Measurements from ENCODE around the gene NKX6-1.

NKX6-1 gene

GRCh38 chr4:84497504-84498202 lies 1.4 kb downstream of the NKX6-1 start:
- no peak for FAIRE-seq

GRCh38 chr4:84496706-84497503 lies 2.2 kb downstream of the NKX6-1 start:
- no peak for FAIRE-seq

- no peak for FAIRE-seq
These were observed 2.8 kb downstream of the NKX6-1 start for GRCh38 chr4:84496331-84496705.

GRCh38 chr4:84495794-84496261 lies 3.3 kb downstream of the NKX6-1 start:
- FAIRE-seq: no peak

GRCh38 chr4:84495118-84495793 lies 3.8 kb downstream of the NKX6-1 start:
- FAIRE-seq: no peak

GRCh38 chr4:84494531-84494930 lies 4.6 kb downstream of the NKX6-1 start:
- no peak for FAIRE-seq

GRCh38 chr4:84494076-84494475 lies 5.0 kb downstream of the NKX6-1 start:
- no peak for FAIRE-seq

GRCh38 chr4:84493092-84493850 lies 5.8 kb downstream of the NKX6-1 start:
- FAIRE-seq: no peak

GRCh38 chr4:84492737-84493091 lies 6.4 kb downstream of the NKX6-1 start:
- no peak for FAIRE-seq

GRCh38 chr4:84492290-84492689 lies 6.8 kb downstream of the NKX6-1 start:
- FAIRE-seq: no peak

GRCh38 chr4:84491481-84491880 lies 7.6 kb downstream of the NKX6-1 start:
- FAIRE-seq: no peak

- FAIRE-seq: no peak
These were observed 8.4 kb downstream of the NKX6-1 start for GRCh38 chr4:84490663-84491062.

GRCh38 chr4:84484236-84484635 lies 14.9 kb downstream of the NKX6-1 start:
- no peak for FAIRE-seq

GRCh38 chr4:84483688-84484087 lies 15.4 kb downstream of the NKX6-1 start:
- FAIRE-seq: no peak

- no peak for FAIRE-seq
These were observed 16.2 kb downstream of the NKX6-1 start for GRCh38 chr4:84482564-84483563.

- no peak for FAIRE-seq
These were observed 17.2 kb downstream of the NKX6-1 start for GRCh38 chr4:84481860-84482245.

- no peak for FAIRE-seq
These were observed 17.8 kb downstream of the NKX6-1 start for GRCh38 chr4:84481077-84481859.

- no peak for FAIRE-seq
These were observed 19.0 kb downstream of the NKX6-1 start for GRCh38 chr4:84480082-84480481.

- FAIRE-seq: no peak
These were observed 19.4 kb downstream of the NKX6-1 start for GRCh38 chr4:84479663-84480062.

- no peak for FAIRE-seq
These were observed 21.4 kb downstream of the NKX6-1 start for GRCh38 chr4:84477738-84478137.

- no peak for FAIRE-seq
These were observed 25.0 kb downstream of the NKX6-1 start for GRCh38 chr4:84474107-84474506.
